LNCaP clone FGC (cell line): Measurements from ENCODE around the gene MOSPD2.

Experiments used
- DNase-seq: peaks from one replicate; pipeline ENCODE4 v3.0.0-alpha.2; 2011; ENCODE audit warnings: low read depth
- H3K4me3 ChIP-seq: 2 replicates; pipeline ENCODE4 v1.5.1; 2011; ENCODE audit warnings: mild to moderate bottlenecking, low read depth, low read length, control low read depth
- CTCF ChIP-seq: IDR thresholded peaks from 2 replicates; pipeline ENCODE4 v1.5.1; 2012; ENCODE audit warnings: mild to moderate bottlenecking; ENCODE audit not compliant: control insufficient read depth, insufficient read depth; ENCODE audit errors: extremely low read depth

MOSPD2 gene

GRCh38 chrX:14934423-14934822 is 61.2 kb downstream of the MOSPD2 start:
- DNase-seq, result no peak
- TF ChIP-seq CTCF, result no peak

GRCh38 chrX:14936561-14936960 is 63.3 kb downstream of the MOSPD2 start:
- H3K4me3 ChIP-seq, result no peak overlapping the region
- TF ChIP-seq CTCF, result no peak
- no peak for DNase-seq

More at GRCh38 chrX:14934423-14934822, 61.2 kb downstream of the MOSPD2 start:
- H3K4me3 ChIP-seq, result no peak overlapping the region

- H3K4me3 ChIP-seq, result no peak overlapping the region
- TF ChIP-seq CTCF, result no peak
- no peak for DNase-seq
Observed at GRCh38 chrX:14939644-14940043, 66.4 kb downstream of the MOSPD2 start.

GRCh38 chrX:14941301-14941700 is 68.1 kb downstream of the MOSPD2 start:
- no peak overlapping the region for H3K4me3 ChIP-seq
- TF ChIP-seq CTCF, result no peak
- no peak for DNase-seq

- H3K4me3 ChIP-seq, result no peak overlapping the region
- DNase-seq, result no peak
- no peak for TF ChIP-seq CTCF
Observed at GRCh38 chrX:14942341-14942740, 69.1 kb downstream of the MOSPD2 start.

GRCh38 chrX:14943962-14944361 is 70.7 kb downstream of the MOSPD2 start:
- no peak overlapping the region for H3K4me3 ChIP-seq
- TF ChIP-seq CTCF, result no peak
- DNase-seq, result no peak

- no peak overlapping the region for H3K4me3 ChIP-seq
- no peak for TF ChIP-seq CTCF
- DNase-seq, result no peak
Observed at GRCh38 chrX:14946606-14947155, 73.5 kb downstream of the MOSPD2 start.
